Activated CD4-positive, alpha-beta T cell treated with anti-CD3 and anti-CD28 coated beads for 48 hours (primary cell): ENCODE measurements around the gene FHIT.

Source experiments
- DNase-seq: peaks from one replicate; pipeline ENCODE4 v3.0.0-alpha.2; 2020

FHIT gene

GRCh38 chr3:60810881-60811280 is 440.4 kb downstream of the FHIT start:
- no peak for DNase-seq

GRCh38 chr3:60809857-60810610 is 441.2 kb downstream of the FHIT start:
- DNase-seq, result no peak

- no peak for DNase-seq
Observed at GRCh38 chr3:60803216-60804173, 447.8 kb downstream of the FHIT start.

GRCh38 chr3:60801307-60801706 is 449.9 kb downstream of the FHIT start:
- DNase-seq, result no peak

- no peak for DNase-seq
Observed at GRCh38 chr3:60798456-60798855, 452.8 kb downstream of the FHIT start.

GRCh38 chr3:60792249-60792852 is 458.9 kb downstream of the FHIT start:
- no peak for DNase-seq

- DNase-seq, result no peak
Observed at GRCh38 chr3:60788185-60788584, 463.1 kb downstream of the FHIT start.

- no peak for DNase-seq
Observed at GRCh38 chr3:60781935-60782334, 469.3 kb downstream of the FHIT start.

GRCh38 chr3:60779637-60780036 is 471.6 kb downstream of the FHIT start:
- DNase-seq, result no peak

GRCh38 chr3:60775985-60776384 is 475.3 kb downstream of the FHIT start:
- no peak for DNase-seq

GRCh38 chr3:60774617-60775016 is 476.6 kb downstream of the FHIT start:
- no peak for DNase-seq

- DNase-seq, result no peak
Observed at GRCh38 chr3:60772584-60772983, 478.7 kb downstream of the FHIT start.

- no peak for DNase-seq
Observed at GRCh38 chr3:60771766-60772165, 479.5 kb downstream of the FHIT start.

- DNase-seq, result no peak
Observed at GRCh38 chr3:60770532-60770931, 480.7 kb downstream of the FHIT start.

- DNase-seq, result no peak
Observed at GRCh38 chr3:60767536-60767935, 483.7 kb downstream of the FHIT start.

- DNase-seq, result no peak
Observed at GRCh38 chr3:60765776-60766175, 485.5 kb downstream of the FHIT start.

- no peak for DNase-seq
Observed at GRCh38 chr3:60764870-60765269, 486.4 kb downstream of the FHIT start.

GRCh38 chr3:60760145-60760544 is 491.1 kb downstream of the FHIT start:
- DNase-seq, result no peak

- no peak for DNase-seq
Observed at GRCh38 chr3:60759439-60759838, 491.8 kb downstream of the FHIT start.

- no peak for DNase-seq
Observed at GRCh38 chr3:60758831-60759230, 492.4 kb downstream of the FHIT start.

GRCh38 chr3:60758171-60758570 is 493.1 kb downstream of the FHIT start:
- DNase-seq, result no peak

- no peak for DNase-seq
Observed at GRCh38 chr3:60757724-60758123, 493.5 kb downstream of the FHIT start.

- DNase-seq, result no peak
Observed at GRCh38 chr3:60756241-60757030, 494.8 kb downstream of the FHIT start.
